Uterus (tissue), 4 donors: ENCODE results near the gene GLIPR2. TPM values are rescaled to one million over a fixed set of nuclear protein-coding genes. Genes with fewer than 3 reads are reported as not detected.

Experiments
- DNase-seq, 2 donors: peaks; one replicate each; pipeline ENCODE4 v3.0.0-alpha.2; 2019 to 2020
- H3K27ac ChIP-seq, 2 donors: fragments of 200-600 bp; sonication (generic); 1 replicate in 1 of 2; 2 replicates in 1 of 2; pipeline ENCODE4 v1.5.1; 2016 to 2018
- H3K27me3 ChIP-seq, 2 donors: fragments of 200-600 bp; sonication (generic); one replicate each; pipeline ENCODE4 v1.5.1; 2018 to 2019; ENCODE audit warnings: control low read depth in 1 of 2
- H3K36me3 ChIP-seq, 2 donors: fragments of 200-600 bp; sonication (generic); one replicate each; pipeline ENCODE4 v1.5.1; 2019; ENCODE audit warnings: control low read depth in 1 of 2
- H3K4me1 ChIP-seq, 2 donors: fragments of 200-600 bp; sonication (generic); one replicate each; pipeline ENCODE4 v1.5.1; 2018 to 2019; ENCODE audit warnings: control low read depth in 1 of 2
- H3K4me3 ChIP-seq, 2 donors: fragments of 200-600 bp; sonication (generic); 1 replicate in 1 of 2; 2 replicates in 1 of 2; pipeline ENCODE4 v1.5.1; 2018 to 2019; ENCODE audit warnings: mild to moderate bottlenecking in 1 of 2
- H3K9me3 ChIP-seq, 2 donors: fragments of 200-600 bp; sonication (generic); one replicate each; pipeline ENCODE4 v1.5.1; 2019; ENCODE audit warnings: control low read depth in 1 of 2
- POLR2A ChIP-seq, 2 donors: fragments of 450-650 bp; IDR thresholded peaks; one replicate each; pipeline ENCODE4 v1.6.1; 2016; ENCODE audit warnings: antibody characterized with exemption in 2 of 2, mild to moderate bottlenecking in 1 of 2, moderate library complexity in 1 of 2
- intact Hi-C: fragments of 100-400 bp; cut with DNase I; formaldehyde crosslinking; loops from one replicate; pipeline ENCODE4 v1.15.1; 2023; ENCODE audit warnings: low total_unique reads
- total RNA-seq, 4 donors: library from RNA; depleted of rRNA in 3 of 4; stranded (reverse); fragments of >200 nt in 3 of 4; gene quantifications; one replicate each; pipeline versions ENCODE4 v1.1.0 to v1.2.4, GENCODE V29; 2014 to 2023
- TF ChIP-seq, protein P1 (sequence below), 4 experiments: fragments of 200-600 bp in 2 of 4; fragments of 450-650 bp in 2 of 4; sonication (generic) in 2 of 4; IDR thresholded peaks; one replicate each; pipeline ENCODE4 v1.5.1; 2016 to 2019; ENCODE audit warnings: antibody characterized with exemption in 4 of 4, mild to moderate bottlenecking in 2 of 4, moderate library complexity in 1 of 4
- donor health status: DM: yes; HTN: yes; CAD: no.

Gene GLIPR2
- total RNA-seq, 4 donors from 2014 or later = 25.6 to 109 (median 60.8) TPM

DNA sequence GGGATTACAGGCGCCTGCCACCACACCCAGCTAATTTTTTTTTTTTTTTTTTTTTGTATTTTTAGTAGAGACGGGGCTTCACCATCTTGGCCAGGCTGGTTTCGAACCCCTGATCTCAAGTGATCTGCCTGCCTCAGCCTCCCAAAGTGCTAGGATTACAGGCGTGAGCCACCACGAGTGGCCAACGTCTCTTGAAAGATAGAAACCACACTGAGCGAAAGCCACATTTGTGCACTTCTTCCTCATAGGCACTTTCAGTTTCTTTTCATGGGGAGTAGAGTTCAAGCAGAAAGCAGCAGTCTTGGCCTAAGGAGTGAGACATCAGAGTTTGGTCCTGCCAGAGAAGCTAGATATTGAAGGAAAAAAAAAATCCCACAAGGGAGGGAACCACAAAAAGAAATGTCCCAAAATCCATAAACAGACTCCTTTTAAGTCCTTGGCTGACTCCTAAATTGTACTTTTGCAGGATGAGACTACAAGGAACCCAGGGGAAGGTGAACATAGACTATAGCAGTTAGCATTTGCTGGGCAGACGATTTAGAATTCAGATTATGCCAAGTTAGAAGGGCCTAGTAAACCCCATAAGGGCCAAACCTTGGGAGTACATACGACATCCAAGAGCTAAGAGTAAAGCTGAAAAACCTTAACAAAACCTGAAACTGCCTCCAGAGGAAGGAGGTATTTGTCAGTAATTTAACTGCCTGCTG is 43.9 kb upstream of the GLIPR2 start:
- H3K27ac ChIP-seq = no peak overlapping the region
- no peaks in the 10 kb centered on the region for H3K9me3 ChIP-seq
- H3K4me3 ChIP-seq = no peak overlapping the region
- intact Hi-C loops = no loop called here
- no peaks in the 10 kb centered on the region for H3K27me3 ChIP-seq
- TF ChIP-seq, protein P1, sequence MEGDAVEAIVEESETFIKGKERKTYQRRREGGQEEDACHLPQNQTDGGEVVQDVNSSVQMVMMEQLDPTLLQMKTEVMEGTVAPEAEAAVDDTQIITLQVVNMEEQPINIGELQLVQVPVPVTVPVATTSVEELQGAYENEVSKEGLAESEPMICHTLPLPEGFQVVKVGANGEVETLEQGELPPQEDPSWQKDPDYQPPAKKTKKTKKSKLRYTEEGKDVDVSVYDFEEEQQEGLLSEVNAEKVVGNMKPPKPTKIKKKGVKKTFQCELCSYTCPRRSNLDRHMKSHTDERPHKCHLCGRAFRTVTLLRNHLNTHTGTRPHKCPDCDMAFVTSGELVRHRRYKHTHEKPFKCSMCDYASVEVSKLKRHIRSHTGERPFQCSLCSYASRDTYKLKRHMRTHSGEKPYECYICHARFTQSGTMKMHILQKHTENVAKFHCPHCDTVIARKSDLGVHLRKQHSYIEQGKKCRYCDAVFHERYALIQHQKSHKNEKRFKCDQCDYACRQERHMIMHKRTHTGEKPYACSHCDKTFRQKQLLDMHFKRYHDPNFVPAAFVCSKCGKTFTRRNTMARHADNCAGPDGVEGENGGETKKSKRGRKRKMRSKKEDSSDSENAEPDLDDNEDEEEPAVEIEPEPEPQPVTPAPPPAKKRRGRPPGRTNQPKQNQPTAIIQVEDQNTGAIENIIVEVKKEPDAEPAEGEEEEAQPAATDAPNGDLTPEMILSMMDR (IDR thresholded peaks at IDR 0.05) = no peak
- TF ChIP-seq POLR2A (IDR thresholded peaks at IDR 0.05) = no peak
- no peak for DNase-seq
- H3K4me1 ChIP-seq = no peaks in the 10 kb centered on the region
- no peaks in the 10 kb centered on the region for H3K36me3 ChIP-seq

DNA sequence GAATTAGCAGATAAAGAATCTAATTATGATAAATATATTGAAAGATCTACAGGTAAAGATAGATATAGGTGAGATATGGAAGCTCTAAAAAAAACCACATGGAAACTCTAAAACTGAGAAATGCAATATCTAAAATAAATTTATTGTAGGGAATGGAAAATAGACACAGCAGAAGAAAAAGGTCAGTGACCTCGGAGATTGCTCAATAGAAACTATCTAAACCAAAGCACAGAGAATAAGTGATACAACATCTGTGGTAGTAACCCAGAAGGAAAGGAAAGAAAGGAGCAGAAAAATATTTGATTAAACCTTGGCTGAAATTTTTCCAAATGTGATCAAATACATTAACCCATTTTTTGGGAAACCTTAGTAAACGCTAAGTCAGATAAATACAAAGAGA is 43.1 kb upstream of the GLIPR2 start:
- TF ChIP-seq POLR2A (IDR thresholded peaks at IDR 0.05) = no peak
- TF ChIP-seq, protein P1 (IDR thresholded peaks at IDR 0.05) = no peak

GRCh38 chr9:36099718-36100117 is 36.8 kb upstream of the GLIPR2 start:
- H3K9me3 ChIP-seq = no peaks in the 10 kb centered on the region
- DNase-seq = no peak
- TF ChIP-seq POLR2A (IDR thresholded peaks at IDR 0.05) = no peak
- TF ChIP-seq, protein P1 (IDR thresholded peaks at IDR 0.05) = no peak
- no peak overlapping the region for H3K4me3 ChIP-seq
- H3K27me3 ChIP-seq = no peaks in the 10 kb centered on the region
- intact Hi-C loops = loop anchor here (10.0 kb wide), 1 partner anchor 65 kb away; the partner anchor contains the start of gene CCIN
- no peaks in the 10 kb centered on the region for H3K4me1 ChIP-seq
- no peaks in the 10 kb centered on the region for H3K36me3 ChIP-seq
- H3K27ac ChIP-seq = no peak overlapping the region

More for the DNA sequence above, 43.1 kb upstream of the GLIPR2 start:
- Histone ChIP-seq H3K4me1 (no peaks in the 10 kb centered on the region), H3K27ac (no peak overlapping the region), H3K36me3 (no peaks in the 10 kb centered on the region), H3K27me3 (no peaks in the 10 kb centered on the region), H3K9me3 (no peaks in the 10 kb centered on the region), H3K4me3 (no peak overlapping the region)
- intact Hi-C loops = no loop called here
- DNase-seq = no peak

GRCh38 chr9:36100532-36100931 is 36.0 kb upstream of the GLIPR2 start:
- Histone ChIP-seq H3K4me1 (no peaks in the 10 kb centered on the region), H3K27me3 (no peaks in the 10 kb centered on the region), H3K4me3 (no peak overlapping the region), H3K9me3 (no peaks in the 10 kb centered on the region), H3K27ac (no peak overlapping the region), H3K36me3 (no peaks in the 10 kb centered on the region)
- DNase-seq = no peak
- TF ChIP-seq POLR2A (IDR thresholded peaks at IDR 0.05) = no peak
- TF ChIP-seq, protein P1 (IDR thresholded peaks at IDR 0.05) = no peak
- intact Hi-C loops = loop anchor here (10.0 kb wide), 1 partner anchor 64 kb away; the partner anchor contains the start of gene CCIN

DNA sequence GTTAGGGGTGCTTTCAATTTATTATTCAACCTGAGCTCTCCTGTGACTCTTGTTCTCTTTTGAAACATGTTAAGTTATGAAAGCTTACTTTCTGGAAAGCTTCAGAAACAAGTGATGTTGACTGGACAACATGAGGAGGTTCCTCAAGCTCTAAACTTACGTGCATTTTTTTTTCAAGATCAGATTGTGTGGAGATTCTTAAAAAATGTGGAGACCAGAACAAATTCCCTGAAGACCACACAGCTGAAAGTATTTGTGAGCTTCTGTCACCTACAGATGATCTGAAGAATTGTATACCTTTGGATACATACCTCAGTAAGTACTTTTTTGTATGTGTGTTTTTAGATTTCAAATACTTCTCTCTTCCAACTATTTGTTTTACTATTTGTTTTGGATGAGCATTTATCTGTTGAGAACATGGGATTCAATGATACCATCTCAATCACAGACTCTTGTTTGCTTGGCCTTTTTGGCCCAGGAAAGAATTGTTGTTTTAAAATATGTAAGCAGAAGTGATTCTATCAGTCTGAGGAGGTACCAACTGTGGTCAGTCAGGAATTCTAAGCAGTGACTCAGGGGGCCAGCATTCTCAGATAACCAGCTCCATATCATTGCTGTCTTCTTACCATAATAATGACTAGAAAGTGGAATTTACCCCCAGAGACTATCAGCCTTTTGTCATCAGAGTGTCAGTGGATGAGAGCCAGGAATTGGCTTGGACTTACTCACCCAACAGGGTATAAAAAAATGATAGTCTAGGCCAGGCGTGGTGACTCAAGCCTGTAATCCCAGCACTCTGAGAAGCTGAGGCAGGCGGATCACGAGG is 34.4 kb upstream of the GLIPR2 start:
- H3K36me3 ChIP-seq = no peaks in the 10 kb centered on the region
- DNase-seq = peak; percentile 20 to 35
- no peaks in the 10 kb centered on the region for H3K27me3 ChIP-seq
- H3K9me3 ChIP-seq = no peaks in the 10 kb centered on the region
- intact Hi-C loops = loop anchor here (10.0 kb wide), 1 partner anchor 63 kb away; the partner anchor contains the start of gene CCIN
- H3K27ac ChIP-seq = peak overlapping the region; percentile 54
- no peak overlapping the region for H3K4me3 ChIP-seq
- no peaks in the 10 kb centered on the region for H3K4me1 ChIP-seq
- TF ChIP-seq, protein P1 (IDR thresholded peaks at IDR 0.05) = no peak
- no peak for TF ChIP-seq POLR2A (IDR thresholded peaks at IDR 0.05)
